Measurements from ENCODE around the gene ZBED5. TPM values are rescaled to one million over a fixed set of nuclear protein-coding genes. Genes with fewer than 3 reads are reported as not detected.

Gene ZBED5
- total and polyA plus RNA-seq, 9 of the 15 experiments (the other 6 are each of a cell fraction or from before 2014, with no cell fraction given): 12.4 to 70.7 (median 26.8) TPM

- TF ChIP-seq, protein P1, sequence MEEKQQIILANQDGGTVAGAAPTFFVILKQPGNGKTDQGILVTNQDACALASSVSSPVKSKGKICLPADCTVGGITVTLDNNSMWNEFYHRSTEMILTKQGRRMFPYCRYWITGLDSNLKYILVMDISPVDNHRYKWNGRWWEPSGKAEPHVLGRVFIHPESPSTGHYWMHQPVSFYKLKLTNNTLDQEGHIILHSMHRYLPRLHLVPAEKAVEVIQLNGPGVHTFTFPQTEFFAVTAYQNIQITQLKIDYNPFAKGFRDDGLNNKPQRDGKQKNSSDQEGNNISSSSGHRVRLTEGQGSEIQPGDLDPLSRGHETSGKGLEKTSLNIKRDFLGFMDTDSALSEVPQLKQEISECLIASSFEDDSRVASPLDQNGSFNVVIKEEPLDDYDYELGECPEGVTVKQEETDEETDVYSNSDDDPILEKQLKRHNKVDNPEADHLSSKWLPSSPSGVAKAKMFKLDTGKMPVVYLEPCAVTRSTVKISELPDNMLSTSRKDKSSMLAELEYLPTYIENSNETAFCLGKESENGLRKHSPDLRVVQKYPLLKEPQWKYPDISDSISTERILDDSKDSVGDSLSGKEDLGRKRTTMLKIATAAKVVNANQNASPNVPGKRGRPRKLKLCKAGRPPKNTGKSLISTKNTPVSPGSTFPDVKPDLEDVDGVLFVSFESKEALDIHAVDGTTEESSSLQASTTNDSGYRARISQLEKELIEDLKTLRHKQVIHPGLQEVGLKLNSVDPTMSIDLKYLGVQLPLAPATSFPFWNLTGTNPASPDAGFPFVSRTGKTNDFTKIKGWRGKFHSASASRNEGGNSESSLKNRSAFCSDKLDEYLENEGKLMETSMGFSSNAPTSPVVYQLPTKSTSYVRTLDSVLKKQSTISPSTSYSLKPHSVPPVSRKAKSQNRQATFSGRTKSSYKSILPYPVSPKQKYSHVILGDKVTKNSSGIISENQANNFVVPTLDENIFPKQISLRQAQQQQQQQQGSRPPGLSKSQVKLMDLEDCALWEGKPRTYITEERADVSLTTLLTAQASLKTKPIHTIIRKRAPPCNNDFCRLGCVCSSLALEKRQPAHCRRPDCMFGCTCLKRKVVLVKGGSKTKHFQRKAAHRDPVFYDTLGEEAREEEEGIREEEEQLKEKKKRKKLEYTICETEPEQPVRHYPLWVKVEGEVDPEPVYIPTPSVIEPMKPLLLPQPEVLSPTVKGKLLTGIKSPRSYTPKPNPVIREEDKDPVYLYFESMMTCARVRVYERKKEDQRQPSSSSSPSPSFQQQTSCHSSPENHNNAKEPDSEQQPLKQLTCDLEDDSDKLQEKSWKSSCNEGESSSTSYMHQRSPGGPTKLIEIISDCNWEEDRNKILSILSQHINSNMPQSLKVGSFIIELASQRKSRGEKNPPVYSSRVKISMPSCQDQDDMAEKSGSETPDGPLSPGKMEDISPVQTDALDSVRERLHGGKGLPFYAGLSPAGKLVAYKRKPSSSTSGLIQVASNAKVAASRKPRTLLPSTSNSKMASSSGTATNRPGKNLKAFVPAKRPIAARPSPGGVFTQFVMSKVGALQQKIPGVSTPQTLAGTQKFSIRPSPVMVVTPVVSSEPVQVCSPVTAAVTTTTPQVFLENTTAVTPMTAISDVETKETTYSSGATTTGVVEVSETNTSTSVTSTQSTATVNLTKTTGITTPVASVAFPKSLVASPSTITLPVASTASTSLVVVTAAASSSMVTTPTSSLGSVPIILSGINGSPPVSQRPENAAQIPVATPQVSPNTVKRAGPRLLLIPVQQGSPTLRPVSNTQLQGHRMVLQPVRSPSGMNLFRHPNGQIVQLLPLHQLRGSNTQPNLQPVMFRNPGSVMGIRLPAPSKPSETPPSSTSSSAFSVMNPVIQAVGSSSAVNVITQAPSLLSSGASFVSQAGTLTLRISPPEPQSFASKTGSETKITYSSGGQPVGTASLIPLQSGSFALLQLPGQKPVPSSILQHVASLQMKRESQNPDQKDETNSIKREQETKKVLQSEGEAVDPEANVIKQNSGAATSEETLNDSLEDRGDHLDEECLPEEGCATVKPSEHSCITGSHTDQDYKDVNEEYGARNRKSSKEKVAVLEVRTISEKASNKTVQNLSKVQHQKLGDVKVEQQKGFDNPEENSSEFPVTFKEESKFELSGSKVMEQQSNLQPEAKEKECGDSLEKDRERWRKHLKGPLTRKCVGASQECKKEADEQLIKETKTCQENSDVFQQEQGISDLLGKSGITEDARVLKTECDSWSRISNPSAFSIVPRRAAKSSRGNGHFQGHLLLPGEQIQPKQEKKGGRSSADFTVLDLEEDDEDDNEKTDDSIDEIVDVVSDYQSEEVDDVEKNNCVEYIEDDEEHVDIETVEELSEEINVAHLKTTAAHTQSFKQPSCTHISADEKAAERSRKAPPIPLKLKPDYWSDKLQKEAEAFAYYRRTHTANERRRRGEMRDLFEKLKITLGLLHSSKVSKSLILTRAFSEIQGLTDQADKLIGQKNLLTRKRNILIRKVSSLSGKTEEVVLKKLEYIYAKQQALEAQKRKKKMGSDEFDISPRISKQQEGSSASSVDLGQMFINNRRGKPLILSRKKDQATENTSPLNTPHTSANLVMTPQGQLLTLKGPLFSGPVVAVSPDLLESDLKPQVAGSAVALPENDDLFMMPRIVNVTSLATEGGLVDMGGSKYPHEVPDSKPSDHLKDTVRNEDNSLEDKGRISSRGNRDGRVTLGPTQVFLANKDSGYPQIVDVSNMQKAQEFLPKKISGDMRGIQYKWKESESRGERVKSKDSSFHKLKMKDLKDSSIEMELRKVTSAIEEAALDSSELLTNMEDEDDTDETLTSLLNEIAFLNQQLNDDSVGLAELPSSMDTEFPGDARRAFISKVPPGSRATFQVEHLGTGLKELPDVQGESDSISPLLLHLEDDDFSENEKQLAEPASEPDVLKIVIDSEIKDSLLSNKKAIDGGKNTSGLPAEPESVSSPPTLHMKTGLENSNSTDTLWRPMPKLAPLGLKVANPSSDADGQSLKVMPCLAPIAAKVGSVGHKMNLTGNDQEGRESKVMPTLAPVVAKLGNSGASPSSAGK (IDR thresholded peaks at IDR 0.05): no peak; the same call in 1 of the 2 replicates
- TF ChIP-seq CTCF (IDR thresholded peaks at IDR 0.05 in 2 of 3, conservative IDR thresholded peaks at IDR 0.05 in 1 of 3; ENCODE audit: insufficient read depth in 2 of 3, low read depth in 1 of 3, low read length in 3 of 3): no peak; a peak in 1 of 6 replicates
- TF ChIP-seq, protein P2, sequence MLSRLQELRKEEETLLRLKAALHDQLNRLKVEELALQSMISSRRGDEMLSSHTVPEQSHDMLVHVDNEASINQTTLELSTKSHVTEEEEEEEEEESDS (CRISPR knock-in tag; IDR thresholded peaks at IDR 0.05): no peak
- no peak for TF ChIP-seq YBX1 (IDR thresholded peaks at IDR 0.05)
- peak; percentile 98 for TF ChIP-seq THRB (CRISPR knock-in tag; conservative IDR thresholded peaks at IDR 0.05)
- no peak for TF ChIP-seq PRMT5 (CRISPR knock-in tag; IDR thresholded peaks at IDR 0.05)
- TF ChIP-seq SNIP1 (IDR thresholded peaks at IDR 0.05; ENCODE audit: low read depth): 0 out of 2 replicates have a peak, but pooled peaks have one; percentile 27
- TF ChIP-seq HLTF (IDR thresholded peaks at IDR 0.05): peak; percentile 97
- TF ChIP-seq SP1 (CRISPR knock-in tag; IDR thresholded peaks at IDR 0.05): peak; percentile 83
- TF ChIP-seq ZFP1 (CRISPR knock-in tag; IDR thresholded peaks at IDR 0.05): peak; percentile 59; the same call in 1 of the 2 replicates
Measured at GRCh38 chr11:10808553-10809372, 49.1 kb downstream of the ZBED5 start, which contains the start of gene EIF4G2 (continued).
